ENCODE results near the gene SVOP. TPM values are rescaled to one million over a fixed set of nuclear protein-coding genes. Genes with fewer than 3 reads are reported as not detected.

Gene SVOP, protein sequence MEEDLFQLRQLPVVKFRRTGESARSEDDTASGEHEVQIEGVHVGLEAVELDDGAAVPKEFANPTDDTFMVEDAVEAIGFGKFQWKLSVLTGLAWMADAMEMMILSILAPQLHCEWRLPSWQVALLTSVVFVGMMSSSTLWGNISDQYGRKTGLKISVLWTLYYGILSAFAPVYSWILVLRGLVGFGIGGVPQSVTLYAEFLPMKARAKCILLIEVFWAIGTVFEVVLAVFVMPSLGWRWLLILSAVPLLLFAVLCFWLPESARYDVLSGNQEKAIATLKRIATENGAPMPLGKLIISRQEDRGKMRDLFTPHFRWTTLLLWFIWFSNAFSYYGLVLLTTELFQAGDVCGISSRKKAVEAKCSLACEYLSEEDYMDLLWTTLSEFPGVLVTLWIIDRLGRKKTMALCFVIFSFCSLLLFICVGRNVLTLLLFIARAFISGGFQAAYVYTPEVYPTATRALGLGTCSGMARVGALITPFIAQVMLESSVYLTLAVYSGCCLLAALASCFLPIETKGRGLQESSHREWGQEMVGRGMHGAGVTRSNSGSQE
- total RNA-seq (2022; extraction: Qiagen RNA extraction) = not detected in 5 replicates

DNA sequence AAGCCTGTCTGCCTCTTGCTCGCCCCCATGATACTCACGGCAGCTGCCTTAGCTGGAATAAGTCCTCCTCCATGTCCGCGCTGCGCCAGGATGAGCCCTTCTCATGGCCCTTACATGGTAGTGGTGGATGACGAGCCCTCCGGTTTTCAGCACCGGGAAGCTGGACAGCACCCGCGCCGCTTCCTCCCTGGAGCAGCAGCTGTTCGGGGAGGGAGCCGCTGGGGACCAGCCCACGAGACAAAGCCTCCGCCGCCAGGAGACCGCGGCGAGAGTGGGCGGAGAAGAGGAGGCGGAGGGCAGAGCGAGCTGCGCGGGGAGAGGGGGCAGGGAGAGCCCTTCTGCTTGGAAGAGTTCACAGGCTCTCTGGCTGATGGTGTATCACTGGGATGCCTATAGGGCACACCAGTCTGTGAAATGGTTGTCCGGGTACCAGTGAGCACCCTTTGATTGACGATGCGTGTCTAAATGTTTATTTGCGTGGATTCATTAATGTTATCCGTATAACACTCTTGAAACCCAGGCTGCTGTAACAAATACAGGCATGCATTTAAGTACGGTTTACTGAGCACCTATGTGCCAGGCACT is at the start of gene SVOP:
SVOP (minus strand) TSS at position 273 of the 585 bp plus-strand sequence; CDS start at position 73, 200 bp downstream.

DNA sequence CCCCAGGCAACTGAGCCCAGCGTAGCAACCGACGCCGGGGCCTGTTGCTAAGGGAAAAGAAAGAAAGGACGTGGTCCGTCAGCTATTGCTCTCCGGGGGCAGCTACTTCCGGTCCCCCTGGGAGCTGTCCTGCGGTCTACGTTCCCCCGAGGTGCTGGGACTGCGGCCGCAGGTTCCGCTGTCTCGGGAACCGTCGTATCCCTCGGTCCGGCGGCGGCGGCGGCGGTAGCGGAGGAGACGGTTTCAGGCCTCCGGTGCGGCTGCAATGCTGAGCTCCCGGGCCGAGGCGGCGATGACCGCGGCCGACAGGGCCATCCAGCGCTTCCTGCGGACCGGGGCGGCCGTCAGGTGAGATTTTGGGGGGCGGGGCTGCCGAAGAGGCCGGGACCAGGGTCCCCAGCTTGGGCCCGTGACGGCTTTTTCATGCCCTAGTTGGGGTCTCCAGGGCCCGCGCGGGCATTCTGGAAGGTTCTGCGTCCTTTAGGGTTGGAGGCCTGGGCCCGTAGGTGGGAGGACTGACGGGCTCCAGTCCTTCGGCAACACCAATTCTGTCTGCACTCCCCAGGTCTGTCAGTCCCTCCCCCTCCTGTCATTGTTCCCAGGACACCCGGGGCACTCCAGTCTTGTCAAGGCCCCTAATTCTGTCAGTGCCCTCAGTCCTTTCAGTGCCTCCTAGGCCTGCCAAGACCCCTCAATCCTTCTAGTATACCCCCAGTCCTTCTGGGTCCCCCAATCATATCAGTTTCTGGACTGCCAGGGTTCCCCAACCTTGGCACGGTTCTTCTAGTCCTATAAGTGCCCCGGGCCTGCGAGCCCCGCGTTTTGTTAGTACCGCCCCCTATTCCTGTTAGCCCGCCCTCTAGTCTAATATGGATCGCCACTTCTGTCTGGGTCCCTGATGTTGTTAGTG is 31.8 kb upstream of the SVOP start, which contains the start of gene USP30:
USP30 (plus strand) TSS at position 163 of the 910 bp plus-strand sequence; CDS start at position 266, 103 bp downstream.

DNA sequence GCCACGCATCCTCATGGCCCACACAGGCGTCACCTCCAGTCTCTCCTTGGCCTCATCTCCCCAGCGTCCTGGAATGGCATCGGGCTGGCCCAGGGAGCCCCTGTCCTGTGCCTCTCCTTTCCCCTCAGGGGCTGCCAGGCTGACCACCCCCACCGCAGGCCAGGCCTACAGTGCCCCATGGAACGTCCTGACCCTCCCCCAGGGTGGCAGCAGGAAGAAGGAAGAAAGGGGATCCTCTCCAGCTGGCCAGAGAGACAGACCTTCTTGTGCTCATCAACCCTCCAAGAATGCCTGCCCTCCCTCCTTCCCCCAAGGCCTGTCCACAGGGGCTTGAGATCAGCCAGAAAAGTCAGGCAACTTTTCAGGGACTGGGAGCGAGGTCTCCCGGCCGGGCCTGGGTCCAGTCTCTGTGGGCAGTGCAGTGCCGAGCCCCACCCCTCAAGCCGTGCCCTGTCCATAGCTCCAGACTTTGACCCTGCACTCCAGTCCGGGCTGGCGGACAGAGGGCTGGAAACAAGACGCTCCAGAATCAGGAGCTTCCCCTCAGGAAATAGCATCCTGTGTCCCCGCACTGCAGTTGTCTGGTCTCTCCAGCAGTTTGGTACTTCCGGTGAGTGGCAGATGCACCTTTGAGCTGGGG is 141.1 kb downstream of the SVOP start, which contains the start of gene DAO:
DAO (plus strand) TSS at position 478 of the 640 bp plus-strand sequence. CDS start 4,915 bp downstream, outside the sequence.

Other genes starting within 250 kb of the SVOP start
- gene SSH1, start 163.5 kb downstream of the SVOP start, total RNA-seq (2022; extraction: Qiagen RNA extraction) = 12.8 to 26.6 TPM (median 23.2 TPM) in 5 replicates
- not detected in 5 replicates for gene DAO, start 141.0 kb downstream of the SVOP start, total RNA-seq (2022; extraction: Qiagen RNA extraction)
- 6.4 to 8.7 TPM (median 8.0 TPM) in 5 replicates for gene USP30, start 31.5 kb upstream of the SVOP start, total RNA-seq (2022; extraction: Qiagen RNA extraction)
- gene ALKBH2, start 72.4 kb upstream of the SVOP start, total RNA-seq (2022; extraction: Qiagen RNA extraction) = 44.6 to 49.9 TPM (median 48.3 TPM) in 5 replicates
- gene UNG, start 76.5 kb upstream of the SVOP start, total RNA-seq (2022; extraction: Qiagen RNA extraction) = 84.7 to 90.1 TPM (median 86.5 TPM) in 5 replicates
- gene ACACB, start 95.5 kb upstream of the SVOP start, total RNA-seq (2022; extraction: Qiagen RNA extraction) = 8.3 to 11.6 TPM (median 9.2 TPM) in 5 replicates